ENCODE results near the gene NDUFV2. TPM values are rescaled to one million over a fixed set of nuclear protein-coding genes. Genes with fewer than 3 reads are reported as not detected.

NDUFV2 gene
- 100 to 1,000 TPM in 2 of 4 donors, 10 to 100 TPM in 2; 83.3 to 132 (median 106) TPM for total RNA-seq

DNA sequence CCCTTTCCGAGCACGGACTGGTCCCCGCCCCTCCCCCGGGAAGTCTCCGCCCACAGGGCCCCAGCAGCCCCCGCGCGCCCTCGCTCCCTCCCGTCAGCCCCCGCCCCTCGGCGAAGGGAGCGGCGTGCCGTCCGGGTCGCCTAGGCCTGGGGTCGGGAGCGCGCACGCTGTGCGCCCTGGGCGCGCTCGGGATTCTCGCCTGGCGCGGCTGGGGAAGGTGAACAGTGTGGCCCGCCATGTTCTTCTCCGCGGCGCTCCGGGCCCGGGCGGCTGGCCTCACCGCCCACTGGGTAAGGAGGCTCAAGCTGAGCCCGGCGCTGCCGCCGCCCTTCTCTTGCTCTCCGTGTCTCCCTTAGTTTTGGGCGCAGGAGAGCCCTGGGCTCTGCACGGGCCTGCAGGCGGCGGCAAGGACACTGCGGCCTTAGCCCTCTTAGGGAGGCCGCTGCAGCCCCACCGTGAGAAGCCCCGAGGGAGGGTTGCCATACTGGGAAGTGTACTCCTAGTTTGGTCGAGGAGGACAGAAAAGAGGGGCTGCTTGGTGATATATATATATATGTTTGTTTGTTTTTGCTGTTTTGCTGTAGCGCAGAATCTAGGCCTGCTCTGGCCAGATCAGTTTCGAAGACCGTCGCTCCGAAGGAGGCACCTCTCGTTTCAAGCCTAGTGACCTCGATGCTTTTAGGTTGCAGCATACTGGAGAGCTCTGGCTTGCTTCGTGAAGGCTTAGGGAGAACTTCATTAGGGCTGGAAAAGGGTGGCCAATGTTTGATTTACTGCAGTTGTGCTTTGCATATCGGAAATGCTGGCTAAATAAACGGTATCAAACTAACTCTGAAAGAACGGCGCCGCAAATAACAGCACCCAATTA is at the start of gene NDUFV2:
TSS of gene NDUFV2 (plus strand) at position 192 of the 868 bp plus-strand sequence. CDS start at position 237, 45 bp downstream.
- peaks cover 0 to 38% (median 8%) of the 10 kb centered on the region in 4 donors for H3K4me1 ChIP-seq
- peak within 1 kb of the TSS; percentile 63 to 79 (median 72) for H3K4me3 ChIP-seq
- H3K36me3 ChIP-seq, result no peaks in the 10 kb centered on the region
- H3K9me3 ChIP-seq, result no peaks in the 10 kb centered on the region
- DNase-seq, result peak; percentile 95 to 99 (median 98)
- peak within 1 kb of the TSS; percentile 91 to 96 (median 92) for H3K27ac ChIP-seq
- peak; percentile 83 to 92 for TF ChIP-seq POLR2A (IDR thresholded peaks at IDR 0.05)
- TF ChIP-seq, protein P1, sequence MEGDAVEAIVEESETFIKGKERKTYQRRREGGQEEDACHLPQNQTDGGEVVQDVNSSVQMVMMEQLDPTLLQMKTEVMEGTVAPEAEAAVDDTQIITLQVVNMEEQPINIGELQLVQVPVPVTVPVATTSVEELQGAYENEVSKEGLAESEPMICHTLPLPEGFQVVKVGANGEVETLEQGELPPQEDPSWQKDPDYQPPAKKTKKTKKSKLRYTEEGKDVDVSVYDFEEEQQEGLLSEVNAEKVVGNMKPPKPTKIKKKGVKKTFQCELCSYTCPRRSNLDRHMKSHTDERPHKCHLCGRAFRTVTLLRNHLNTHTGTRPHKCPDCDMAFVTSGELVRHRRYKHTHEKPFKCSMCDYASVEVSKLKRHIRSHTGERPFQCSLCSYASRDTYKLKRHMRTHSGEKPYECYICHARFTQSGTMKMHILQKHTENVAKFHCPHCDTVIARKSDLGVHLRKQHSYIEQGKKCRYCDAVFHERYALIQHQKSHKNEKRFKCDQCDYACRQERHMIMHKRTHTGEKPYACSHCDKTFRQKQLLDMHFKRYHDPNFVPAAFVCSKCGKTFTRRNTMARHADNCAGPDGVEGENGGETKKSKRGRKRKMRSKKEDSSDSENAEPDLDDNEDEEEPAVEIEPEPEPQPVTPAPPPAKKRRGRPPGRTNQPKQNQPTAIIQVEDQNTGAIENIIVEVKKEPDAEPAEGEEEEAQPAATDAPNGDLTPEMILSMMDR (IDR thresholded peaks at IDR 0.05), result no peak
- no peaks in the 10 kb centered on the region for H3K27me3 ChIP-seq

DNA sequence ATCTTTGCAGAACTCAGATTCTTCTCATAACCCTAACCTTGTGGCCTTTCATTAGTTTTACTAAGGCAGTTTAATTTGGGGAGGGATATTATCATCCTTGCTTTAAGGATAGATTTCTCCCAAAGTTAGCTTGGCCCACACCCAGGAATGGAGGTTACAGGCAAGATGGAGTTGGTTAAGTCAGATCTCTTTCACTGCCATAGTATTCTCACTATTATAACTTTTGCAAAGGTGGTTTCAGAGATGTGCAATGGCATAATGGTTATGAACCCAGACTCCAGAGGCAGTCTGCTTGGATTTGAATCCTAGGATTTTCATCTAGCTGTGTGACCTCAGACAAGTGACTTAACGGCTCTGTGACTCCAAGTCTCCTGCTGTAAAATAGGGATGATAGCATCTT is 48.7 kb upstream of the NDUFV2 start:
- Histone ChIP-seq H3K36me3 (no peaks in the 10 kb centered on the region), H3K9me3 (peaks cover 0 to 8% (median 0%) of the 10 kb centered on the region in 4 donors), H3K27ac (no peak overlapping the region), H3K4me3 (no peak overlapping the region), H3K4me1 (no peaks in the 10 kb centered on the region), H3K27me3 (no peaks in the 10 kb centered on the region)
- no peak for DNase-seq
- TF ChIP-seq POLR2A (IDR thresholded peaks at IDR 0.05), result no peak
- TF ChIP-seq, protein P1 (IDR thresholded peaks at IDR 0.05), result no peak

DNA sequence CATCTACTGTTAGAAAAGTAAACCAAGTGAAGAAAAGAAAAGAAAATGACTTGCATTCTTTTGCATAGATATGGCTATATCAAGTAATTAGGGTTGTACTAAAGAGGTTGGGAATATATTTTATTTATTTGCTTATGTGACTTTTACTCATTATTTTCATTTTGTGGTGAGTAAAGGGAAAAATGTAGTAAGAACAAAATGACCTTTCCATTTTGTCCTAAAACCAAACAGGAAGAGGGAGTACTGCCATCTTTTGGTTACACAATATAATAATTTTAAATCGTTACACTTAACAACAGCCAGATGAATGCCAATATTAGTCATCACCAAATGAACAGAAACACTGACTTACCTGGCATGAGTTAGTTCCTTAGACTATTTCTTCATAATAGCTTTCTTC is 47.3 kb upstream of the NDUFV2 start:
- no peak for DNase-seq
- Histone ChIP-seq H3K4me3 (no peak overlapping the region), H3K9me3 (peaks cover 0 to 7% (median 0%) of the 10 kb centered on the region in 4 donors), H3K27me3 (no peaks in the 10 kb centered on the region), H3K27ac (no peak overlapping the region), H3K36me3 (no peaks in the 10 kb centered on the region), H3K4me1 (no peaks in the 10 kb centered on the region)
- TF ChIP-seq, protein P1 (IDR thresholded peaks at IDR 0.05), result peak in 2 of 6 experiments; percentile 4 to 10
- TF ChIP-seq POLR2A (IDR thresholded peaks at IDR 0.05), result no peak

DNA sequence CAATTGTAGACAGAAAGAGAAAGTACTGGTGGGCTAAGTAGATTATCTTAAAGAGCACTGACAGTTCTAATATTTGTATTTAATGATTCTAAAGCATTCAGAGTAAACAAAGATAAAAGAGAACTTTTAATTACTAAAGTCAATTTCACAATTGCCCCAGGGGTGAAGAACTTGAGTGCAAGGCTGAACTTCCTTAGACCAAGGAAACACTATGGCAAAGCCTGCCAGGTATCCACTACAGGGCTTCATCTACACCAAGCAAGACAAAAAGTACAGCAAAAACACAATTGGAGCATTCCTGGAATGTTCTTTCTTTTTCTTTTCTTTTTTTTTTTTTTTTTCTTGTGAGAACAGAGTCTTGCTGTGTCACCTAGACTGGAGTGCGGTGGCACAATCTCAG is 46.9 kb upstream of the NDUFV2 start:
- DNase-seq, result no peak

DNA sequence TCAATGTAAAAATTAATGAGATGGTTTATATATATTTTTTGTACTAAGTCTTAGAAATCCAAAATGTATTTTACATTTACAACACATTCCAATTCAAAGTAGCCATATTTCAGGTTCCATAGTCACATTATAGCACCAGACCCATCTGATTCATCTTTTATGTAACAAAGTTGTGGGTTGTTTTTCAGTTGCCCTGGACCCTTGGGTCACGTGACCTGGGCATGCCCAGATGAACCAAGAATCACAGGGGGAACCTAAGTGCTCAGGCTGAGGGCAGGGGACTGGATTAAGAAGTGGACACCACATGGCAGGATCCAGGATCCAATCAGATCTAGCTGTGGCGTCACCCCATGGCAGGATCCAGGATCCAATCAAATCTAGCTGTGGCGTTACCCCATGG is 44.9 kb upstream of the NDUFV2 start:
- no peak overlapping the region for H3K27ac ChIP-seq
- no peak overlapping the region for H3K4me3 ChIP-seq
- H3K9me3 ChIP-seq, result no peaks in the 10 kb centered on the region
- no peaks in the 10 kb centered on the region for H3K4me1 ChIP-seq
- DNase-seq, result no peak
- no peaks in the 10 kb centered on the region for H3K36me3 ChIP-seq
- H3K27me3 ChIP-seq, result no peaks in the 10 kb centered on the region
- TF ChIP-seq, protein P1 (IDR thresholded peaks at IDR 0.05), result no peak
- no peak for TF ChIP-seq POLR2A (IDR thresholded peaks at IDR 0.05)

More for the DNA sequence above, 46.9 kb upstream of the NDUFV2 start:
- Histone ChIP-seq H3K4me3 (no peak overlapping the region), H3K36me3 (no peaks in the 10 kb centered on the region), H3K9me3 (peaks cover 0 to 3% (median 0%) of the 10 kb centered on the region in 4 donors), H3K4me1 (no peaks in the 10 kb centered on the region), H3K27ac (no peak overlapping the region), H3K27me3 (no peaks in the 10 kb centered on the region)
- TF ChIP-seq, protein P1 (IDR thresholded peaks at IDR 0.05), result no peak
- TF ChIP-seq POLR2A (IDR thresholded peaks at IDR 0.05), result no peak

Data from Peyer's patch (tissue), 4 donors.